A172 (cell line): Measurements from ENCODE around the gene BMPR1A. TPM values are rescaled to one million over a fixed set of nuclear protein-coding genes. Genes with fewer than 3 reads are reported as not detected.
"Not testable (repeated sequence)": the region's sequence is repeated elsewhere in the genome, so short reads cannot be mapped to it uniquely, and the experiment has no call there.

Experiments used
- DNase-seq: peaks from one replicate; pipeline ENCODE4 v3.0.0-alpha.2; 2015; ENCODE audit warnings: low spot score
- total RNA-seq: library from RNA; depleted of rRNA; stranded (reverse); fragments of >200 nt; shearing (Covaris generic); gene quantifications from 2 replicates; pipeline ENCODE4 v1.2.3, GENCODE V29; 2014; rRNA removed

Gene BMPR1A
- total RNA-seq, 1 experiment from 2014 or later, result 50.1 TPM

DNA sequence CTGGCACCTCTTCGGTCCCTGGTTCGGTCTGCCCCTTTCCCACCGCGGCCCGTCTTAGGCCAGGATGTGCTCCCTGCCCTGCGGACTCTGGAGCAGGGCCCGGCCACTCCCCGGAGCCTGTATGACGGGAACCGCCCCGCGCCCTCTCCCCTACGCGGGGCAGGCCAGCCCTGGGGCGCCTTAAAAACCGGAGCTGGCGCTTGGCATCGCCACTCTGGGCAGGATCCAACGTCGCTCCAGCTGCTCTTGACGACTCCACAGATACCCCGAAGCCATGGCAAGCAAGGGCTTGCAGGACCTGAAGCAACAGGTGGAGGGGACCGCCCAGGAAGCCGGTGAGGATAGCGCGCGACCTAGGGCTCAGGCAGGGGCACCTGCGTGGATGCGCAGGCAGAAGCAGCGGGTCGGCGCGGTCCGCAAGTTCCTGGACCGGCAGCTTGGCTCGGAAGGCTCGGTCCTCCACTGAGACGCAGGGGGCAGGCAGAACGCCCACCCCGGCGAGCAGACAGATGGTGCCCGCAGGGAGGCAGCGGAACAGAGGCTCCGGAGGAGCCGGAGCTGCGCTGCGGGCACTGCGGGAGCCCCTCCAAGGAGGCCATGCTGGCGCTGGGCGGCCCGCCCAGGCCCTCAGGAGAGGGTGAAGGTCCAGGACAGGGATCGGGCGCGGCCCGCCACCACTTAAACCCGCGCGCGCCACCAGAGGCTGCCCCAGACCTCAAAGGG is 212.0 kb downstream of the BMPR1A start, which contains the start of gene ADIRF:
ADIRF (plus strand) TSS at position 212 of the 723 bp plus-strand sequence; CDS start at position 275, 63 bp downstream.
- DNase-seq, result no peak

DNA sequence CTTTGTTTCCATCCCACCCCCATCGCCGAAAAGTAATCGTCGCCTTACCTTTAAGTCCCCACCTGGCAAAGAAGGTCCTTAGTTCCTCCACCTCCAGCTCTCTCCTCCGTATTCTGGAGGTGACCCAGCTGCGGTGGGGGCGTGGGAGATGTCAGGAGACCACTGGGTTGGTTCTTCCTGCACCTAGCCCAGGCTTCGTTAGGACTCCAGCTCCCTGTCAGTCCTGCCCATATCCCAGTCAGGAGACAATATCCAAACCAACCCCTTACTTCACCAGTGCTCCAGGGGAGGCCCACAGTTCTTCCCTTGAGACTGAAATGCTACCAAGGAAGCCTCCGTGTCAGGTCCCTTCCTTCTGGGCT is 212.6 kb downstream of the BMPR1A start:
- DNase-seq, result no peak

DNA sequence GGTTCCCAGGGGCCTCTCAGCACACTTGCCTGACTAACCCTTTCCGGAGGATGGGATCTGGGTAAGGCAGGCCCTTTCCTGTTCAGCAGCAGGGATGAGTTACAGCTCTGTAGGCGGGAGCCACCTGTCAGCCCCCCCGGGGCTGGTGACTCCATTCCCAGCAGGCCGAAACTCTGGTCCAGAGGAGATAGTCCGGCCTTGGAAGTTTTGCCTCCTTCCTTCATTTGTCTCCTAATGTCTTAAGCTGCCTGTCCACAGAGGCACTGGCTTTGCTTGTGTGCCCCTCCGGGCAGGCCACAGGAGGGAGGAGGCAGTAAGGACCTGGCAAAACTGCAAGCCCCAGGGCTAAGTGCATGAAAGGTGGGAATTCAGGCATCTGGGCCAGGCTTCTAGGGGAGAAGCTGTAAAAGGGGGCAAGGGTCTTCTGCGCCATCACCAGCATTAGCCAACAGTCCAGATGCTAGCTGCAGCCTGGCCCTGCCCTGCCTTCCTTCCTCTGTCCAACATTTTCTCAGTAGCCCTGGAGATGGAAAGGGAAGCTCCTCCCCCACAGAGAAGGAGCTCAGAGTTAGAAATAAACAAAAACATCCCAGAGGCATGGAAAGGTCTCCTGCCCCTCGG is 213.1 kb downstream of the BMPR1A start:
- peak; percentile 51 for DNase-seq

DNA sequence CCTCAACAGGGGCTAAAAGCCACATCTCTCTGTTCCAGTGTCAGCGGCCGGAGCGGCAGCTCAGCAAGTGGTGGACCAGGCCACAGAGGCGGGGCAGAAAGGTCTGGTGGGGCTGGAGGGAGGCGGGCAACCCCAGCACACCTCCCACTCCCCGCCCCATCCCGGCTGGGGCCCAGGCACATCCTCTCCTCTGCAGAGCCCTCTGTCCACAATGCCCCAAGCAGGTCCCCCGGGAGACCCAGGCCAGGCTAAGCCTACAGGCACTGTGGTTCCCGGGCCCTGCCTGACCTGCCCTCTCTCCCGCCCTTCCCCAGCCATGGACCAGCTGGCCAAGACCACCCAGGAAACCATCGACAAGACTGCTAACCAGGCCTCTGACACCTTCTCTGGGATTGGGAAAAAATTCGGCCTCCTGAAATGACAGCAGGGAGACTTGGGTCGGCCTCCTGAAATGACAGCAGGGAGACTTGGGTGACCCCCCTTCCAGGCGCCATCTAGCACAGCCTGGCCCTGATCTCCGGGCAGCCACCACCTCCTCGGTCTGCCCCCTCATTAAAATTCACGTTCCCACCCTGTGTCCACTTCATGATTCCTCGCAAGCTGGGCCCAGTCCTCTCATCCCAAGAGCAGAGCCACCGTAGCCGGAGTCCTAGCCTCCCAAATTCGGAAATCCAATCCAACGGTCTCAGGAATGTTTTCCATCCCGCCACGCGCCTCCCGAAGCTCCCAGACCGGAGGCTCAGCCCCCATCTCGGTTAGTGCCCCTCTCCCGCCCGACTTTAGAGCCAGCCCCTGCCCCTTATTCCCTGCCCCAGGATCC is 214.0 kb downstream of the BMPR1A start:
- peak; percentile 89 for DNase-seq

DNA sequence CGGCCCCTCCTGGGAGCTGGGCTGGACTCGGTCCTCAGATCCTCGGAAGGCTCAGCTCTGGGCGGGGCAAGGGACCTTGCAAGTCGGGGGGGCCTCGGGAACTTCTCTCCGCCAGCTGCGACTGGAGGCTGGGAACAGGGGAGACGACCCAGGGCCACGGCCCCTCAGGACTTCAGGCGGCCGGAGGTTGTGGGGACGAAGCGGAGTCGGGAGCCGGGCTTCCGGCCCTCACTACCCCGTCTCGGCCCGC is 214.5 kb downstream of the BMPR1A start:
- DNase-seq, result no peak

DNA sequence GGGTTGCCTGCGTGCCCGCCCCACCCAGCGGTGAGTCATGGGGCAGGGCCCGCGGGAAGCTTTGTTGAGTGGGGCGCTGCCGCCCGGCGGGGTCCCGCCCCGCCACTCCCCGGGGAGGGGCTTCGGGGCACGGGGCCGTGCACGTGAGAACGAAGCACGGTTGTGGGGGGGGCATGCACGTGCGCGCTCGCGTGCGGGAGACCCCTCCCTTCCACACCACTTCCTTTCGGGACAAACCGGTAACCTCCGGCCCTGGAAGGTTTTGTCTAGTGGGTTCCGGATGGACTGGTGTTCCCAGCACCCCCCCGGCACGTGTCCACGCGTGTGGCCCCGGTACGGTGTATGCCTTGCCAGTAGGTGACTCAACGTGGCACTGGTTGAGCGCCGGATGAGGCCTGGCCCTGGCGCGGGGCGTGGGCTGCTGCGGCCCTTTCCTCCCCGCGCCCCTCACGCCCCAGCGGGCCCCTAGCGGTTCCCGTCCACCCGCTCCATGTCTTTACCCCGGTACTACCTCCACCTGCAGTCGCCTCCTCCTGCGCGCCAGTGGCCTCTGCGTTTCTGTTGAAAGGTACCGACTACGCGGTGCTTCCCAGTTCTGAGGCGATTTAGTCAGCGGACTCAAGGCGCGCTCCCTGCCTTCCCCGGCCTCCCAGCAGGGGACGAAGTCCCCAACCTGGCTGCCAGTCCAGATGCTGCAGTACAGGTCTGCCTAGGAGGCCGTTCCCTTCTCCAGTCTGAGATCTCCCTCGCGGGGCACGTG is 215.0 kb downstream of the BMPR1A start:
- DNase-seq, result peak; percentile 90

DNA sequence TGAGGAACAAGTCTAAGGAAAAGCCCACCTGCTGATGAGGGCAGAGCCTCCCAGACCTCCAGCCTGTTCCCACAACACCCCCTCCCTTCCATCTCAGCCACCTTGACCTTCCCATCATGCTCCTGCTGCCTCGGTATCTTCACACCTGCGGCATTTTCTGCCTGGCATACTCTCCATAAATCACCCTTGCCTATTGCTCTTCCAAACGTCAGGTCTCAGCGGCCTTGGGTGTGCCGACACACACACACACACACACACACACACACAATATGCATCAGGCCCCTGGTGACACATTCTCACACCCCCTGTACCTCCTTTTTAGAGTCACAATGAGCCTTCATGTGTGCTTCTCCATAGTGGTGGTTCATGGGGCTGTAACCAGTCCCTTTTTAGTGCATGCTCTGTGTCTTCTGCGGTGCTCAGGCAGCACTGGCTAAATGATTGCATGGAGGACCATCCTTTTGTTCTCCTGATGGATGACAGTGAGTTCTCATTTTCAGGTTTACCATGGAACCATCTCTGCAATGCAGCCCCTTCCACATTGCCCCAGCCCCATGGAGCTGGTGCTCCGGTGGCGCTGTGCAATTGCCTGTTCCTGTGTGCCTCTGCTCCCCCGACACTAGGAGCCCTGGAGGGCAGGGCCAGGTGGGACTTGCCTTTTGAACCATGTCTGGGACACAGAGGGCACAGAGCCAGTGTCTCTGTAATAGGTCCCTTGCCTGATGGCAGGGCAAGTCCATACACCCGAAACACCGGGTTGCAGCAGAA is 216.4 kb downstream of the BMPR1A start:
- no peak for DNase-seq

DNA sequence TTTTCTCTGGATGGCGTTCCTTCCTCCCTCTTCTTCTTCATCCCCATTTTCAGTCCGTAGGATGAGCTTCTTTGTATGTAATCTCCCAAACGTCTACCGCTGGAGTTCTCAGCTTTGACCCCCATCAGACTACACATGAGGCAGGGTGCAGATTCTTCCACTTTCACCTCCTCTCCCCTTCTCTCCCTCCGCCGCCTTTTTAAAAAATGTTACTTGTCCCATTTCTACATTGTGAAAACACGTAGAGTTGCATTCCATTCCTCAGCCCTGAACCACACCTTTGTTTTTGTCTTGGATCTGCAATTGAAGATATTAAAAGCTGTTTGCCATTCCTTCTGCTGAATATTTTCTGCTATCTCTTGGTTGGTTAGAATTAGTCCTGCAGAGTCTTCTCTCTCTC is 218.1 kb downstream of the BMPR1A start:
- DNase-seq, result no peak

DNA sequence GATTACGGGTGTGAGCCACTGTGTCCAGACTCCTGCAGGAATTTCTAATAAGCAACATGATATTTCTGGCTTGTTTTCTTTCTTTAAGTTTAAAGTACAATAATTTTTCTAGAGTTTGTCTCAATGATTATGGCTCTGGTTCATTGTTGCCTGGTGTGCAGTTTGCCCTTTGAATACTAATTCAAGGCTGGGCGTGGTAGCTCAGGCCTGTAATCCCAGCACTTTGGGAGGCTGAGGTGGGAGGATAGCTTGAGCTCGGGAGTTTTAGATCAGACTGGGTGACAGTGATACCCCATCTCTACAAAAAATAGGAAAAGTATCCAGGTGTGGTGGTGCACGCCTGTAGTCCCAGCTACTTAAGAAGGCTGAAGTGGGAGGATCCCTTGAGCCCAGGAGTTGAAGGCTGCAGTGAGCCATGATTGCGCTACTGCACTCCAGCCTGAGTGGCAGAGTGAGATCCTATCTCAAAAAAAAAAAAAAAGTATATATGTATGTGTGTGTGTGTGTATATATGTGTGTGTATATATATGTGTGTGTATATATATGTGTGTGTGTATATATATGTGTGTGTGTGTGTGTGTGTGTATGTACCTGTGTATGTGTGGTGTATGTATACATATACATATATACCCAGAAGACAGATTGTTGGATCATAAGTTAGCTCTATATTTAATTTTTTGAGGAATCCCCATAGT is 220.1 kb downstream of the BMPR1A start:
- no peak for DNase-seq

DNA sequence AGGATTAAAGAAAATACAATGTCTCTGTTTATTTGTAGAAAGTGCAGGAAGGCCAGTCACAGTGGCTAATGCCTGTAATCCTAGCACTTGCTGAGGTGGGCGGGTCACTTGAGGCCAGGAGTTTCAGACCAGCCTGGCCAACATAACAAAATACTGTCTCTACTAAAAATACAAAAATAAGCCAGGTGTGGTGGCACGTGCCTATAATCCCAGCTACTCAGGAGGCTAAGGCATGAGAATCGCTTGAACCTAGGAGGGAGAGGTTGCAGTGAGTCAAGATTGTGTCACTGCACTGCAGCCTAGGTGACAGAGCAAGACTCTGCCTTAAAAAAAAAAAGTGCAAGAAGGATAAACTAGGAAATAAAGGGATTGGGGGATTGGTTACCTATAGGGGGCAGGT is 222.0 kb downstream of the BMPR1A start:
- peak; percentile 31 for DNase-seq

DNA sequence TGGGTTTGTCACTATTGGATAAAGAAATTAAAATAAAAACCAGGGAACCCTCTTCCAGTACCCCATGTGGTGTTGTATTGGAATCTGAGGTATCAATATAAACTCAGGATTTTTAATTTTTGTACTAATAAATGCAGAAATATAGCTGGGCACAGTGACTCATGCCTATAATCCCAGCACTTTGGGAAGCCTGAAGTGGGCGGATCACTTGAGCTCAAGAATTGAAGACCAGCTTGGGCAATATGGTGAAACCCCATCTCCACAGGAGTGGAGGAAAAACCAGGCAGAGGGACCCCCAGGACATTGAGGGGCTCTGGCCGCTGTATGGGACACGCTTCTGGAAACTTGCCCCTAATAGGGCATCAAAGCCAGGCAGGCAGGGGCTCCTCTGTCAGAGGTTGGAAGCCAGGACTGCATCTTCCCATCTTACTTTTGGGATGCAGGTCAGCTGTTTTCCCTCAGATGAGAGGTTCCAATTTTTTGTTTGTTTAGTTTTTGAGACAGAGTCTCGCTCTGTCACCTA is 222.9 kb downstream of the BMPR1A start:
- DNase-seq, result no peak

DNA sequence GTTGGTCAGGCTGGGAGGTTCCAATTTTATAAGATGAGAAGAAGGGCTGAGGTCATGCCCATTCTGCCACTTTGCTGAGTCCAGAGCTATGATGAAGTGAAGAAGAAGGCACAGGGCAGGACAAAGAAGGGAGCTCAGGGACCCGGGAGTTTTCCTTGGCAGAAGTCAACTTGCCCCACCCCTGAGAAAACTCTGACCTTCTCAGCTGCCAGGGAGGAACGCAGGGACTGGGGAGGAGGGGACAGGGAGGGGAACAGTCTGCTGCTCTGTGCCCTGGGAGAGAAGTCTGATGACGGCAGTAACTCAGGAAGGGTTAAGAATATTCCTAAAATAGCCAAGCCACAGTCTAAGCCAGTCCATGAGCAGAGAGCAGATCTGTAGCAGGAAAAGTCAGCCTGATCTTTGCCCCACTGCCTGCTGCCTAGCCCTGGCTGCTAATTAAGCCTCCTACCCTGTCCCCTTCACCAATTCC is 223.6 kb downstream of the BMPR1A start:
- DNase-seq, result no peak

DNA sequence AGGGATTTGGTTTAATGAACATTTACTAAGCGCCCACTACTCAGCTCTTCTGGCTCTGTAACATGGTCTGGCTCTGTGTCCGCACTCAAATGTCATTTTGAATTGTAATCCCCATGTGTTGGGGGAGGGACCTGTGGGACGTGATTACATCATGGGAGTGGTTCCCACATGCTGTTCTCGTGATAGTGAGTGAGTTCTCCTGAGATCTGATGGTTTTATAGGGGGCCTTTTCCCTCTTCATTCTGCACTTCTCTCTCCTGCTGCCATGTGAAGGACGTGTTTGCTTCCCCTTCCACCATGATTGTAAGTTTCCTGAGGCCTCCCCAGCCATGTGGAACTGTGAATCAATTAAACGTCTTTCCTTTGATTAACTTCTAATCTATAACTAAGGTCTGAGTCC is 224.6 kb downstream of the BMPR1A start:
- not testable (repeated sequence) for DNase-seq

DNA sequence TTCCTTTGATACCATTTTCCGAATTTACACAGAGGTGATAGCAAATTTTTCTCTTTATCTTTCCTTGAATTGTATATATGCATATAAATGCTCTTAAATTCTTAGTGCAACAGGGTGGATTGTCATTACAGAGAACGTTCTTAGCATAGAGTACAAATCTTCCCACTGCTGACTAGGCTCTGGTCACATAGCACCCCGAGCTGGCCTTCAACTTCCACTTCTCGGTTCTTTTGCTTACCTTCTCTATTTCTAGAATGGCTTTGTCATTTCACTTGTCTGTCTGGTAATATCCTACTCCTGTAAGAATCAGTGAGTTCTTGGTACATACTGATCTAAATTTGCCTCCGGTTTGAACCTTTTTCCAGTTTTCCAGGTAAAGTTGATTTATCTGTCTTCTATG is 225.3 kb downstream of the BMPR1A start:
- no peak for DNase-seq

Other genes with a start within 250 kb of the BMPR1A start
- gene WAPL, start 234.8 kb upstream of the BMPR1A start, total RNA-seq, result 44.2 and 53.0 TPM in 2 replicates
- gene OPN4, start 102.1 kb upstream of the BMPR1A start, total RNA-seq, result 0.31 TPM in 1 of 2 replicates, not detected in the other
- gene LDB3, start 88.1 kb upstream of the BMPR1A start, total RNA-seq, result 0.10 and 0.31 TPM in 2 replicates
- gene MMRN2, start 201.0 kb downstream of the BMPR1A start, total RNA-seq, result 1.7 TPM in 1 of 2 replicates, not detected in the other
- 8.8 and 16.0 TPM in 2 replicates for gene SNCG, start 202.0 kb downstream of the BMPR1A start, total RNA-seq
- not detected in 2 replicates for gene ADIRF, start 211.9 kb downstream of the BMPR1A start, total RNA-seq